ENCODE data around the gene PSG4. TPM values are rescaled to one million over a fixed set of nuclear protein-coding genes. Genes with fewer than 3 reads are reported as not detected.
A peak's percentile ranks its signal among the peaks of the same experiment; 100 is the strongest.
"Not testable (repeated sequence)": the region's sequence is repeated elsewhere in the genome, so short reads cannot be mapped to it uniquely, and the experiment has no call there.

PSG4 gene
- total RNA-seq, 1 experiment from 2014 or later: not detected

DNA sequence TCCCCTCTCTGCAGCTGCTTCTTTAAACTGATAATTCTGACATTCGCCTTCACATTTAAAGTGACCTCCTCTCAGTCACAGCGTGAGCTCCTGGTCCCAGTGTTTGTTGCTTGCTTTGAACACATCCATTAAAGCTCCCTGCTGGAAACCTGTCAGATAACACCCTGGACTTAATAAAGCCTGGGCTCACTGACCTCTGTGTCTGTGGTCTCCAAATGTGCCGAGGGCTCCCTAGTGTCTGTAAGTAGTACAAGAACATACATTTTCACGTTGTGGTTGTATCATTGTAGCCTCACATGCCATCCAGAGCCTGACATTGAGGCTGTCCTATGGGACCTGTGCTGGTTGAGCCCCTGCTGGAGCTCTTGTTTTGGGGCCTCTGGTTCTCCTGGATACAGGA is 2.6 kb upstream of the PSG4 start:
- H3K27me3 ChIP-seq (replicated peaks; ENCODE audit: control insufficient read depth, insufficient read depth, low read length): no peaks in the 10 kb centered on the region
- H3K4me1 ChIP-seq: no peaks in the 10 kb centered on the region
- Mint-ChIP-seq H3K27me3 (ENCODE audit: insufficient read depth, unreplicated experiment) (no peaks in the 10 kb centered on the region), H3K4me1 (ENCODE audit: low read depth, unreplicated experiment) (no peaks in the 10 kb centered on the region), H3K9me3 (ENCODE audit: unreplicated experiment) (no peaks in the 10 kb centered on the region), H3K4me3 (ENCODE audit: unreplicated experiment) (no peak overlapping the region), H3K27ac (ENCODE audit: unreplicated experiment) (no peak overlapping the region), H3K36me3 (ENCODE audit: insufficient read depth, unreplicated experiment) (no peaks in the 10 kb centered on the region)
- TF ChIP-seq, protein P1, sequence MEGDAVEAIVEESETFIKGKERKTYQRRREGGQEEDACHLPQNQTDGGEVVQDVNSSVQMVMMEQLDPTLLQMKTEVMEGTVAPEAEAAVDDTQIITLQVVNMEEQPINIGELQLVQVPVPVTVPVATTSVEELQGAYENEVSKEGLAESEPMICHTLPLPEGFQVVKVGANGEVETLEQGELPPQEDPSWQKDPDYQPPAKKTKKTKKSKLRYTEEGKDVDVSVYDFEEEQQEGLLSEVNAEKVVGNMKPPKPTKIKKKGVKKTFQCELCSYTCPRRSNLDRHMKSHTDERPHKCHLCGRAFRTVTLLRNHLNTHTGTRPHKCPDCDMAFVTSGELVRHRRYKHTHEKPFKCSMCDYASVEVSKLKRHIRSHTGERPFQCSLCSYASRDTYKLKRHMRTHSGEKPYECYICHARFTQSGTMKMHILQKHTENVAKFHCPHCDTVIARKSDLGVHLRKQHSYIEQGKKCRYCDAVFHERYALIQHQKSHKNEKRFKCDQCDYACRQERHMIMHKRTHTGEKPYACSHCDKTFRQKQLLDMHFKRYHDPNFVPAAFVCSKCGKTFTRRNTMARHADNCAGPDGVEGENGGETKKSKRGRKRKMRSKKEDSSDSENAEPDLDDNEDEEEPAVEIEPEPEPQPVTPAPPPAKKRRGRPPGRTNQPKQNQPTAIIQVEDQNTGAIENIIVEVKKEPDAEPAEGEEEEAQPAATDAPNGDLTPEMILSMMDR (IDR thresholded peaks at IDR 0.05; ENCODE audit: insufficient read depth in 1 of 2, low read depth in 1 of 2, low read length in 1 of 2, severe bottlenecking in 1 of 2, unreplicated experiment in 1 of 2): no peak
- ChIA-PET POLR2A (no interaction called here), CTCF (no interaction called here)
- DNase-seq: no peak
- H3K9me3 ChIP-seq: no peaks in the 10 kb centered on the region
- BruUV-seq (replicated peaks): no TSS peak
- H3K36me3 ChIP-seq (ENCODE audit: control insufficient read depth, insufficient read depth, low read length): no peaks in the 10 kb centered on the region
- H3K4me3 ChIP-seq (ENCODE audit: low read depth, low read length): no peak overlapping the region
- intact Hi-C loops (cut with micrococcal nuclease; ENCODE audit: unreplicated experiment): no loop called here

DNA sequence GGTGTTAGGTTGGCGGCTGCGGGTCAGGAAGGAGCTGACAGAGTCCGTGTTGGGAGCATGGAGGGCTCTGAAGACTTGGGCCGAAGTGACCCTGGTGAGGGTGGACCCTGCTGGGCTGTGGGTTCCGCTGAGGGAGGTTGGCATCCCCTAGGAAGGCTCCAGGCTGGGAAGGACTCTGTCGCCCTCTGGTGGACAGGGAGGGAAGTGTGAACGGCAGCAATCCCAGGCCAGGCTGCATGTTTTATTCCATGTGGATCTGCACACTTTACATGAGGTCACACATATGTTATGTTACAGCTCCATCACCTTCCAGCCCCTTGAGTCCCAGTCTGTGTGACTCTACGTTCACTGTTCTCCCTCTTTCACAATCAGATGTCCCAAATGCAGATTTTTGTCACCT is 1.7 kb upstream of the PSG4 start:
- H3K4me3 Mint-ChIP-seq (ENCODE audit: unreplicated experiment); H3K4me1 Mint-ChIP-seq (ENCODE audit: low read depth, unreplicated experiment); H3K27ac Mint-ChIP-seq (ENCODE audit: unreplicated experiment); H3K4me1 ChIP-seq; H3K27me3 ChIP-seq (replicated peaks; ENCODE audit: control insufficient read depth, insufficient read depth, low read length); H3K27me3 Mint-ChIP-seq (ENCODE audit: insufficient read depth, unreplicated experiment); H3K4me3 ChIP-seq (ENCODE audit: low read depth, low read length); H3K9me3 ChIP-seq; BruUV-seq (replicated peaks); DNase-seq; H3K36me3 Mint-ChIP-seq (ENCODE audit: insufficient read depth, unreplicated experiment); CTCF ChIA-PET; intact Hi-C loops (cut with micrococcal nuclease; ENCODE audit: unreplicated experiment); H3K36me3 ChIP-seq (ENCODE audit: control insufficient read depth, insufficient read depth, low read length); POLR2A ChIA-PET; H3K9me3 Mint-ChIP-seq (ENCODE audit: unreplicated experiment): not testable (repeated sequence)

DNA sequence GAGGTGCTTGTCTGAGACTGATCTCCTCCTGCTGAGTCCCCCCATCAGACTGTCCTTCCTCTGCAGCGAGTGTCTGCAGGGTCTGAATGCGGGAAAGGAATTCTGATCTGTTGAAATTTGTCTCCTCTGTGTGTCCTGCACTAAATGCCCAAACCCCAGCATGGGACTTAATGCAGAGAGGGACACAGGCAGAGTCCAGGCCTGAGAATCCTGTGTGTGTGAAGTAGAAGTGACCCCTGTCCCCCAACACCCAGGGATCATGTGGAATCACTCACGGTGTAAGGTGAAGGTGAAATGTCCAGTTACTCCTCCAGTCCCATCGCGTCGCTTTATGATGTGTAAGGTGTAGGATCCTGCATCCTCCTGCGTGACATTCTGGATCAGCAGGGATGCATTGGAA is 1.8 kb downstream of the PSG4 start:
- BruUV-seq (replicated peaks); CTCF ChIA-PET; intact Hi-C loops (cut with micrococcal nuclease; ENCODE audit: unreplicated experiment); H3K36me3 ChIP-seq (ENCODE audit: control insufficient read depth, insufficient read depth, low read length); H3K4me3 Mint-ChIP-seq (ENCODE audit: unreplicated experiment); H3K27ac Mint-ChIP-seq (ENCODE audit: unreplicated experiment); DNase-seq; H3K27me3 ChIP-seq (replicated peaks; ENCODE audit: control insufficient read depth, insufficient read depth, low read length); H3K9me3 Mint-ChIP-seq (ENCODE audit: unreplicated experiment); H3K27me3 Mint-ChIP-seq (ENCODE audit: insufficient read depth, unreplicated experiment); H3K36me3 Mint-ChIP-seq (ENCODE audit: insufficient read depth, unreplicated experiment); H3K4me3 ChIP-seq (ENCODE audit: low read depth, low read length); POLR2A ChIA-PET; H3K4me1 Mint-ChIP-seq (ENCODE audit: low read depth, unreplicated experiment); H3K9me3 ChIP-seq; H3K4me1 ChIP-seq: not testable (repeated sequence)

DNA sequence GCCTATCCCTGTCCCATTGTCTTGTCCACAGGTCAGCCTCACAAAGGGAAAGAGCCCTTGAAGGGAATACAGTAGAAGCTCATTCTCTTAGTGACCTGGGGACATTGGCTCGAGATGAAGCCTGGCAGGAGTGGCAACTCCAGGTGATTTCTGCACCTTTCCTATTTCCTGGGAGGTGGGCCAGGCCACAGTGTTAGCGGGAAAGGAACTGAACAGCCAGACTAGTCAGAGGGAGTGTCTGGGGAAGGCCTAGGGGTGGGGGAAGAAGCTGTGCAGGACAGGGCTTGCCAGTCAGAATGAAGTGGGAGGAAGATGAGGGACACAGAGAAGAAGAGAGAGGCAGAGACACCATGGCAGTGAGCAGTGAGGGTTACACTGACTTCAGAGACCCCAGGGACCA is 3.5 kb downstream of the PSG4 start:
- BruUV-seq (replicated peaks); H3K27me3 ChIP-seq (replicated peaks; ENCODE audit: control insufficient read depth, insufficient read depth, low read length); H3K4me1 Mint-ChIP-seq (ENCODE audit: low read depth, unreplicated experiment); H3K9me3 Mint-ChIP-seq (ENCODE audit: unreplicated experiment); intact Hi-C loops (cut with micrococcal nuclease; ENCODE audit: unreplicated experiment); H3K4me3 ChIP-seq (ENCODE audit: low read depth, low read length); POLR2A ChIA-PET; H3K36me3 Mint-ChIP-seq (ENCODE audit: insufficient read depth, unreplicated experiment); CTCF ChIA-PET; H3K27me3 Mint-ChIP-seq (ENCODE audit: insufficient read depth, unreplicated experiment); H3K9me3 ChIP-seq; H3K4me1 ChIP-seq; H3K36me3 ChIP-seq (ENCODE audit: control insufficient read depth, insufficient read depth, low read length); DNase-seq; H3K4me3 Mint-ChIP-seq (ENCODE audit: unreplicated experiment): not testable (repeated sequence)
- H3K27ac Mint-ChIP-seq (ENCODE audit: unreplicated experiment): peak overlapping the region; percentile 49

DNA sequence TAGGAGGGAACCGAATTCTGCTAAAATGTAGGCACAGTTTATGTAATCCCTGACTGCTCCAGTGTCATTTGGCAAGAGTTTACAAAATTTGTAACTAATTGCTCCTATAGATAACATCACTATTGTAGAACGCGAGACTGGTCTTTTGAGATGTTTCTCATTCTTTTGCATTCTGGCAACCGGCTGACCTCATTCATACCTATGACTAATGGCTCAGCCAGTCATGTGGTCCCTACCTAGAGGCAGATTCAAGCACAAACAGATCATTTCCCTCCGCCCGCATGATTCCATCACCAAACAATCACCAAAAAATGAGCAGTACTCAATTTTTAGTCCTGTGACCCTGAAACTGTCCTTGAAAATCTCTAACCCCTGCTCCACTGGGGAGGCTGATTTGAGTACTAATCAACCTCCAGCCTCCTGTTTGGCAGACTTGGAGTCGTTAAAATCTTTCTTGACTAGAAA is 4.1 kb downstream of the PSG4 start:
- H3K27me3 ChIP-seq (replicated peaks; ENCODE audit: control insufficient read depth, insufficient read depth, low read length); H3K9me3 Mint-ChIP-seq (ENCODE audit: unreplicated experiment); H3K4me1 Mint-ChIP-seq (ENCODE audit: low read depth, unreplicated experiment); H3K36me3 Mint-ChIP-seq (ENCODE audit: insufficient read depth, unreplicated experiment); CTCF ChIA-PET; H3K4me1 ChIP-seq; H3K9me3 ChIP-seq; H3K27me3 Mint-ChIP-seq (ENCODE audit: insufficient read depth, unreplicated experiment); BruUV-seq (replicated peaks); POLR2A ChIA-PET; H3K4me3 ChIP-seq (ENCODE audit: low read depth, low read length); H3K4me3 Mint-ChIP-seq (ENCODE audit: unreplicated experiment); DNase-seq; intact Hi-C loops (cut with micrococcal nuclease; ENCODE audit: unreplicated experiment); H3K36me3 ChIP-seq (ENCODE audit: control insufficient read depth, insufficient read depth, low read length): not testable (repeated sequence)
- H3K27ac Mint-ChIP-seq (ENCODE audit: unreplicated experiment): peak overlapping the region; percentile 49

DNA sequence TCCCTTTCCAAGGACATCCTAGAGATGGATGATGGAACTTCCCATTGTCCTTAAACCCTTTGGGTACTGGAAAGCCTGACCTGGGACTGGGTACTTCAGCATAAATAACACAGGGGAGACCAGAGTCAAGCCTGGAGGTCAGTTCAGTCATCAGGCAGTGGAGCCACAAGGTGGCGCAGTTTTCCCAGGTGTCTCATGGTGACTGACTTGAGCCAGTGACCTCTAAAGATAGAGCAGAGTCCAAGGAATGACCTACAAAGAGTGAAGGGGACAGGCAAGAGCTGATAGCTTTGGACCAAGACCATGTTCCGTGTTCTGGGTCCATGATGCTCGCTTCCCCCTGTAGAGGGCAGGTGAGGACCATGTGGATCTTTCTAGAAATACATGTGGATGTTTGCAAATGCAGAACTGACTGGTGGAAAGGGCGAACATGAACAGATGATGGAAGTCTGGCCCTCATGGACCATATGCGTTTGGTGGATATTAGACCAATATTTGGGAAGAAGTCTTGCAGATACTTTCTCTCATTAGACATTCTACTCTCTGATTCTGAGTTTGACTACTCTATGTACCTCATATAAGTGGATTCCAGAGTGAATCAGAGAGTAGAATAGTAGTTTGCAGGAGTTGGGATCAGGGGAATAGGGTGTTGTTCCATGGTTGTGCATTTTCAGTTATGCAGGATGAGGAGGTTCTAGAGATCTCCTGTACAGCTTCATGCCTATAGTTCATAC is 6.6 kb downstream of the PSG4 start:
- CTCF ChIA-PET; POLR2A ChIA-PET; H3K36me3 ChIP-seq (ENCODE audit: control insufficient read depth, insufficient read depth, low read length); DNase-seq; H3K9me3 Mint-ChIP-seq (ENCODE audit: unreplicated experiment); H3K27me3 Mint-ChIP-seq (ENCODE audit: insufficient read depth, unreplicated experiment); H3K4me1 Mint-ChIP-seq (ENCODE audit: low read depth, unreplicated experiment); H3K27me3 ChIP-seq (replicated peaks; ENCODE audit: control insufficient read depth, insufficient read depth, low read length); H3K27ac Mint-ChIP-seq (ENCODE audit: unreplicated experiment); H3K9me3 ChIP-seq; H3K36me3 Mint-ChIP-seq (ENCODE audit: insufficient read depth, unreplicated experiment); H3K4me3 Mint-ChIP-seq (ENCODE audit: unreplicated experiment); intact Hi-C loops (cut with micrococcal nuclease; ENCODE audit: unreplicated experiment); BruUV-seq (replicated peaks); H3K4me3 ChIP-seq (ENCODE audit: low read depth, low read length); H3K4me1 ChIP-seq: not testable (repeated sequence)

All from Caco-2 (cell line).